ENCODE data around the gene ELP1. TPM values are rescaled to one million over a fixed set of nuclear protein-coding genes. Genes with fewer than 3 reads are reported as not detected.

The ELP1 gene
- total RNA-seq, 4 donors from 2014 or later, result 21.6 to 61.4 (median 25.7) TPM

GRCh38 chr9:108860764-108861163, 73.2 kb downstream of the ELP1 start:
- TF ChIP-seq EP300 (IDR thresholded peaks at IDR 0.05), result no peak
- TF ChIP-seq CTCF (IDR thresholded peaks at IDR 0.05), result no peak
- TF ChIP-seq POLR2A (IDR thresholded peaks at IDR 0.05), result no peak
- no peaks in the 10 kb centered on the region for H3K27me3 ChIP-seq
- H3K4me1 ChIP-seq, result no peaks in the 10 kb centered on the region
- H3K36me3 ChIP-seq, result no peaks in the 10 kb centered on the region
- DNase-seq (ENCODE audit: low spot score in 2 of 2), result no peak
- WGBS, 2 donors, result 90 to 92% methylated on average over 2 of the region's 2 CpGs
- H3K27ac ChIP-seq, result no peak overlapping the region
- no peaks in the 10 kb centered on the region for H3K9me3 ChIP-seq
- H3K4me3 ChIP-seq, result no peak overlapping the region

GRCh38 chr9:108860354-108860753, 73.6 kb downstream of the ELP1 start:
- DNase-seq (ENCODE audit: low spot score in 2 of 2), result no peak
- Histone ChIP-seq H3K9me3 (no peaks in the 10 kb centered on the region), H3K36me3 (no peaks in the 10 kb centered on the region), H3K27ac (no peak overlapping the region), H3K4me1 (no peaks in the 10 kb centered on the region), H3K27me3 (no peaks in the 10 kb centered on the region), H3K4me3 (no peak overlapping the region)
- TF ChIP-seq POLR2A (IDR thresholded peaks at IDR 0.05) (no peak), EP300 (IDR thresholded peaks at IDR 0.05) (no peak), CTCF (IDR thresholded peaks at IDR 0.05) (no peak)
- WGBS, 2 donors, result 90 to 91% methylated on average over 4 of the region's 4 CpGs

GRCh38 chr9:108859459-108860114, 74.3 kb downstream of the ELP1 start:
- TF ChIP-seq EP300 (IDR thresholded peaks at IDR 0.05), result no peak
- no peak for TF ChIP-seq CTCF (IDR thresholded peaks at IDR 0.05)
- no peak for TF ChIP-seq POLR2A (IDR thresholded peaks at IDR 0.05)
- 73 to 81% methylated on average over 3 of the region's 3 CpGs for WGBS, 2 donors
- Histone ChIP-seq H3K4me1 (no peaks in the 10 kb centered on the region), H3K36me3 (no peaks in the 10 kb centered on the region), H3K9me3 (no peaks in the 10 kb centered on the region), H3K27me3 (no peaks in the 10 kb centered on the region), H3K4me3 (no peak overlapping the region), H3K27ac (no peak overlapping the region)
- no peak for DNase-seq (ENCODE audit: low spot score in 2 of 2)

- no peak for DNase-seq (ENCODE audit: low spot score in 2 of 2)
- H3K4me3 ChIP-seq, result no peak overlapping the region
- TF ChIP-seq CTCF (IDR thresholded peaks at IDR 0.05), result no peak
- TF ChIP-seq POLR2A (IDR thresholded peaks at IDR 0.05), result no peak
- TF ChIP-seq EP300 (IDR thresholded peaks at IDR 0.05), result no peak
- no peak overlapping the region for H3K27ac ChIP-seq
- no peaks in the 10 kb centered on the region for H3K4me1 ChIP-seq
- H3K27me3 ChIP-seq, result no peaks in the 10 kb centered on the region
- no peaks in the 10 kb centered on the region for H3K9me3 ChIP-seq
- H3K36me3 ChIP-seq, result no peaks in the 10 kb centered on the region
- WGBS, 2 donors, result 83 to 86% methylated on average over 6 of the region's 6 CpGs
These were observed 76.4 kb downstream of the ELP1 start for GRCh38 chr9:108857572-108857971.

- H3K9me3 ChIP-seq, result no peaks in the 10 kb centered on the region
- H3K4me3 ChIP-seq, result no peak within 1 kb of the TSS
- no peak for TF ChIP-seq POLR2A (IDR thresholded peaks at IDR 0.05)
- TF ChIP-seq EP300 (IDR thresholded peaks at IDR 0.05), result no peak
- no peak for TF ChIP-seq CTCF (IDR thresholded peaks at IDR 0.05)
- H3K4me1 ChIP-seq, result no peaks in the 10 kb centered on the region
- no peaks in the 10 kb centered on the region for H3K27me3 ChIP-seq
- no peaks in the 10 kb centered on the region for H3K36me3 ChIP-seq
- DNase-seq (ENCODE audit: low spot score in 2 of 2), result no peak
- H3K27ac ChIP-seq, result no peak within 1 kb of the TSS
- 77 to 82% methylated on average over 5 to 7 of the region's 7 CpGs for WGBS, 2 donors
These were observed 78.0 kb downstream of the ELP1 start, which contains the start of gene ACTL7B for GRCh38 chr9:108855888-108856287. ACTL7B (minus strand) TSS chr9:108855986; CDS start chr9:108855930, 56 bp downstream.
